Smooth muscle cell (in vitro differentiated cells): ENCODE data around the gene RGS17. TPM values are rescaled to one million over a fixed set of nuclear protein-coding genes. Genes with fewer than 3 reads are reported as not detected.

Experiments used
- DNase-seq: peaks from one replicate; lab custom pipeline; 2025; ENCODE audit not compliant: unreplicated experiment; lab: John Stamatoyannopoulos, UW
- H2AFZ ChIP-seq: fragments of 200-600 bp; sonication (generic); 2 replicates; pipeline ENCODE4 v1.6.0; 2016; ENCODE audit warnings: antibody characterized with exemption, low read depth, mild to moderate bottlenecking
- H3F3A ChIP-seq: fragments of 200-600 bp; sonication (generic); 2 replicates; pipeline ENCODE4 v1.6.0; 2017; ENCODE audit warnings: antibody characterized with exemption, low read depth
- H3K27ac ChIP-seq: fragments of 200-600 bp; sonication (generic); 2 replicates; pipeline ENCODE4 v1.5.1; 2016; ENCODE audit warnings: low read depth, mild to moderate bottlenecking
- H3K27me3 ChIP-seq: fragments of 200-600 bp; sonication (generic); 2 replicates; pipeline ENCODE4 v1.6.1; 2016; ENCODE audit warnings: low read depth, mild to moderate bottlenecking
- H3K36me3 ChIP-seq: fragments of 200-600 bp; sonication (generic); 2 replicates; pipeline ENCODE4 v1.5.1; 2016; ENCODE audit warnings: low read depth
- H3K4me1 ChIP-seq: fragments of 200-600 bp; sonication (generic); 2 replicates; pipeline ENCODE4 v1.5.1; 2016; ENCODE audit warnings: low read depth
- H3K4me2 ChIP-seq: fragments of 200-600 bp; sonication (generic); 2 replicates; pipeline ENCODE4 v1.6.0; 2016; ENCODE audit warnings: mild to moderate bottlenecking
- H3K4me3 ChIP-seq: fragments of 200-600 bp; sonication (generic); 2 replicates; pipeline ENCODE4 v1.5.1; 2016; ENCODE audit warnings: mild to moderate bottlenecking
- H3K79me2 ChIP-seq: fragments of 200-600 bp; sonication (generic); 2 replicates; pipeline ENCODE4 v1.6.0; 2016; ENCODE audit warnings: low read depth, mild to moderate bottlenecking
- H3K9ac ChIP-seq: fragments of 200-600 bp; sonication (generic); 2 replicates; pipeline ENCODE4 v1.6.0; 2016; ENCODE audit warnings: low read depth
- H3K9me3 ChIP-seq: fragments of 200-600 bp; sonication (generic); replicated peaks from 2 replicates; pipeline ENCODE4 v1.5.1; 2016; ENCODE audit warnings: low read depth
- H4K20me1 ChIP-seq: fragments of 200-600 bp; sonication (generic); 2 replicates; pipeline ENCODE4 v1.6.0; 2016; ENCODE audit warnings: low read depth
- CTCF ChIP-seq: fragments of 200-600 bp; sonication (generic); IDR thresholded peaks from 2 replicates; pipeline ENCODE4 v1.5.1; 2017; ENCODE audit warnings: borderline replicate concordance, mild to moderate bottlenecking, antibody characterized with exemption; ENCODE audit not compliant: insufficient read depth, poor library complexity, severe bottlenecking
- WGBS: methylation state at CpG from one replicate; pipeline ENCODE4 v1.1.7; 2016; ENCODE audit warnings: low lambda C conversion rate; 5-methylcytosine and 5-hydroxymethylcytosine counted together
- polyA plus RNA-seq: library from polyadenylated mRNA; unstranded; fragments of >200 nt; fragmentation: Nextera tagmentation; extraction: Ambion mirVana; gene quantifications from 2 replicates; pipeline ENCODE4 v1.2.1, GENCODE V29; 2016
- small RNA-seq: library from RNA; depleted of rRNA; stranded (forward); fragments of <200 nt; gene quantifications from one replicate; pipeline ENCODE3, GENCODE V24; 2014
- total RNA-seq: library from RNA; depleted of rRNA; stranded (reverse); fragments of >200 nt; gene quantifications from 2 replicates; pipeline ENCODE4 v1.2.3, GENCODE V29; 2014

The RGS17 gene
- total and polyA plus RNA-seq, 2 experiments from 2014 or later: 1.7 to 2.7 TPM

- H3K4me2 ChIP-seq: no peak overlapping the region
- no peak overlapping the region for H3K9ac ChIP-seq
- H3K4me1 ChIP-seq: no peaks in the 10 kb centered on the region
- no peaks in the 10 kb centered on the region for H3K9me3 ChIP-seq
- H3K4me3 ChIP-seq: no peak overlapping the region
- H3F3A ChIP-seq: no peaks in the 10 kb centered on the region
- no peaks in the 10 kb centered on the region for H3K27me3 ChIP-seq
- TF ChIP-seq CTCF: no peak
- no peak for DNase-seq
- H4K20me1 ChIP-seq: no peaks in the 10 kb centered on the region
- 96% methylated on average over 24 of the region's 24 CpGs for WGBS
- no peaks in the 10 kb centered on the region for H3K79me2 ChIP-seq
- H2AFZ ChIP-seq: no peak overlapping the region
- no peaks in the 10 kb centered on the region for H3K36me3 ChIP-seq
- H3K27ac ChIP-seq: no peak overlapping the region
Observed at GRCh38 chr6:152959333-152959732, 171.7 kb downstream of the RGS17 start.

- H2AFZ ChIP-seq: no peak overlapping the region
- DNase-seq: no peak
- H3K4me2 ChIP-seq: no peak overlapping the region
- H3K36me3 ChIP-seq: no peaks in the 10 kb centered on the region
- no peak overlapping the region for H3K9ac ChIP-seq
- no peaks in the 10 kb centered on the region for H3F3A ChIP-seq
- no peaks in the 10 kb centered on the region for H3K9me3 ChIP-seq
- H3K4me1 ChIP-seq: no peaks in the 10 kb centered on the region
- no peak for TF ChIP-seq CTCF
- no peaks in the 10 kb centered on the region for H3K27me3 ChIP-seq
- H3K4me3 ChIP-seq: no peak overlapping the region
- H3K79me2 ChIP-seq: no peaks in the 10 kb centered on the region
- no peaks in the 10 kb centered on the region for H4K20me1 ChIP-seq
- WGBS: 86% methylated on average over 1 of the region's 1 CpG
- no peak overlapping the region for H3K27ac ChIP-seq
Observed at GRCh38 chr6:152957796-152958195, 173.3 kb downstream of the RGS17 start.

Small RNA genes within 50 kb of the gene (small RNA-seq; reads per million reads assigned to genes)
- gene AL080276.1 (not detected), gene RNA5SP224 (not detected)

Other genes with a start within 250 kb of the RGS17 start
- 10.7 and 11.4 TPM in 2 replicates for gene FBXO5, start 148.2 kb downstream of the RGS17 start, total RNA-seq
- 8.0 and 9.2 TPM in 2 replicates for gene FBXO5, start 148.2 kb downstream of the RGS17 start, polyA plus RNA-seq
- gene MTRF1L, start 128.6 kb downstream of the RGS17 start, total RNA-seq: 19.2 and 21.1 TPM in 2 replicates
- gene MTRF1L, start 128.6 kb downstream of the RGS17 start, polyA plus RNA-seq: 14.1 and 14.8 TPM in 2 replicates